GM12872 (cell line): ENCODE data around the gene CDC42BPA.

Experiments used
- CTCF ChIP-seq: IDR thresholded peaks from 3 replicates; pipeline ENCODE4 v1.5.1; 2011; ENCODE audit warnings: low read depth, mild to moderate bottlenecking, low read length, moderate library complexity; ENCODE audit not compliant: insufficient read depth

Gene CDC42BPA

DNA sequence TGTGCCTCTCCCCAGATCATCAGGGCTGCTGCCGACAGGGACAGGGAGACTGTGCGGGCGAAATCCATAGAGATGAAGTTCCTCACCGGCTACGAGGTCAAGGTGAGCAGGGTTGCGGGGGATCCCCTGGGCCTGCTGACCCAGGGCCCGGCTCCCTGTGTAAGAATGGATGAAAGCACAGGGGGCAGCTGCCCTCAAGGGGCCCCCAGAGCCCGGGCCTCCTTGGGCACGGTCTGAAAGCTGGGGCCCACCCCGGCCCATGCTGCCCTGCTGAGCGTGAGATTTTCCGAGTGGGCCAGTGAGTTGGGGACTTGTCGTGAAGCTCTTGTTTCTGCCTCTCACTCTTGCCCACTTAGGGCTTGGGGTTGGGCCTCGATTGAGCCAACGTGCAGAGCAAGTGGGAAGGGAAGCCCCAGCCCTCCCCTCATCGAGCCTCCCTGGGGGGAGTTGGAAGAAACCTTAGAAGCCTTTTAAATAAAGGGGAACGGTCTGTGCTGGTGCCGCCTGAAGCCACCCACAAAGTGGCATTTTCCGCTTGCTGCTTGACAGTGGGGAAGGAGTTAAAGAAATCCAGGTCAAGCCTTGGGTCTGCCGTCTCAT is 333.0 kb downstream of the CDC42BPA start:
- no peak for TF ChIP-seq CTCF

DNA sequence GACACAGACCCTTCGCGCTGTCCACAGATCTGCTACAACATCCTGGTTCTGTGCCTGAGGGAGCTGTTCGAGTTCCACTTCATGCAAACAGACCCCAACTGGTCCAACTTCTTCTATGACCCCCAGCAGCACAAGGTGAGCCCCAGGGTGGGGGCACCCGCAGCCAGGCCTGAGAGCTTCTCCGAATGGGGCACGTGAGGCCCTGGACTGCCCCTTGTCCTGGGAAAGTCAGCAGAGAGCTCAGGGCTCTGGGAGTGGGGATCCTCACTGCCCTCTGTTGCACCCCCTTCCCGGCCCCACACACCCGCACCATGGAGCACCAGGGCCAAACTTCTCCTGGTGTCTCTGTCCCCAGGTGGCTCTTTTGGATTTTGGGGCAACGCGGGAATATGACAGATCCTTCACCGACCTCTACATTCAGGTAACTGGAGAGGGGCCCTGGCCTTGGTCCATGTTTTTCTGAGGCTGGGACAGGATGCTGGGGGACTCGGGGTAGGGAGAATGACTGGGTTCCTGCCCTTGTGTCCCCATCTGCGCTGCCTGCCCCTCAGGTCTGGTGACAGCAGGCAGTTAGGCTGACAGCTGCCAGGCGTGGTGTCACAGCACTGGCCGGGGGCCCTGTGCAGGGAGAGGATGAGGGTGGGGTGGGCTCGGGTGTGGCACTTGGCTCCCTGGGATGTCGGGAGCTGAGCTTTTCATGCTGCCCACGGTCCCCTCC is 333.6 kb downstream of the CDC42BPA start:
- TF ChIP-seq CTCF: no peak

DNA sequence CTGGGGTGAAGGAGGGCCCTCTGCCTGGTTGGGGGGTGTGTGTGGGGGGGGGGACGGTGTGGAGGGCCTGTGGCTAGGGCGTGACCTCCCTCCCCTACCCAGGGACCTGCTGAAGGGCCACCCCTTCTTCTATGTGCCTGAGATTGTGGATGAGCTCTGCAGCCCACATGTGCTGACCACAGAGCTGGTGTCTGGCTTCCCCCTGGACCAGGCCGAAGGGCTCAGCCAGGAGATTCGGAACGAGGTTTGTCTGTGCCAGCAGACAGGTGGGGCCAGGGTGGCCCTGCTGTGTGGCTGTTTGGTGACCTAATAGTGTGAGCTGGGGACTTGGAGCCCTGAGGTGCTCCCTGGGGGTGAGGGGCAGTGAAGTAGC is 334.3 kb downstream of the CDC42BPA start:
- no peak for TF ChIP-seq CTCF

DNA sequence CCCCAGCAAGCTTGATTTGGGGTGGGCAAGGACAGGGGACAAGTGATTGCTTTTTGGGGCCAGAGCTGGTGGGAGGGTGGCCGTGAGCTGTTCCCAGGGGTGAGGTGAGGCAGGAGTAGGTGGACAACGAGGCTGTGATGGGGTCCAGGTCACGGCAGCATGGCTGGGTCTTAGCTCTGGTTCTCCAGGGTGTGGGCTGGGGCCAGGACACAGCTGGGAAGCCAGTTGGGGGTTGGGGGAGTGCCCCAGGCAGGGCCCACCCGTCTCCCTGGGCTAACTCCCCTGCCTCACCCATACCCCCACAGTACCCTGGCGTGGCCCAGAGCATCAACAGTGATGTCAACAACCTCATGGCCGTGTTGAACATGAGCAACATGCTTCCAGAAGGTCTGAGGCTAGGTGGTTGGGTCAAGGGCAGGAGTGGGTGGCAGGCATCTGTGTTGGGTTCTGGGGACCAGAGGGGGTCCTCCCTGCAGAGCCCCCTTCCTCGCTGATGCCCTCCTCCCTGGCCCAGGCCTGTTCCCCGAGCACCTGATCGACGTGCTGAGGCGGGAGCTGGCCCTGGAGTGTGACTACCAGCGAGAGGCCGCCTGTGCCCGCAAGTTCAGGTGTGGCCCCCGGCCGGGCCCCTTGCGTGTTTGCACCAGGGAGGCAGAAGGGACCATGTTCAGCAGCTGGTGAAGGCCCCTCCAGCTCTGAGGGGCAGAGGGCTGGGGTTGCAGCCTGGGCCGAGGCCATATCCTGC is 334.9 kb downstream of the CDC42BPA start:
- no peak for TF ChIP-seq CTCF

- no peak for TF ChIP-seq CTCF
Measured at GRCh38 chr1:226982451-226983177, 335.7 kb downstream of the CDC42BPA start.

- no peak for TF ChIP-seq CTCF
Measured at GRCh38 chr1:226981838-226982237, 336.5 kb downstream of the CDC42BPA start.

GRCh38 chr1:226981386-226981817 is 336.9 kb downstream of the CDC42BPA start:
- TF ChIP-seq CTCF: no peak
